NCI-H1105 treated with DMSO at 0.1 percent for 48 hours (cell line): ENCODE results near the gene FAM120B.
"Not testable (repeated sequence)": the region's sequence is repeated elsewhere in the genome, so short reads cannot be mapped to it uniquely, and the experiment has no call there.

Source experiments
- DNase-seq: peaks from one replicate; lab custom pipeline; 2025; lab: John Stamatoyannopoulos, UW

The FAM120B gene

GRCh38 chr6:170306324-170307079 is at the start of gene FAM120B:
TSS of gene FAM120B (plus strand) at chr6:170306758. CDS start at chr6:170317391, 10,633 bp downstream.
- peak; percentile 97 for DNase-seq

GRCh38 chr6:170257376-170257775 is 49.2 kb upstream of the FAM120B start:
- no peak for DNase-seq

GRCh38 chr6:170258407-170258806 is 48.2 kb upstream of the FAM120B start:
- no peak for DNase-seq

GRCh38 chr6:170259278-170259677 is 47.3 kb upstream of the FAM120B start:
- no peak for DNase-seq

GRCh38 chr6:170260686-170261085 is 45.9 kb upstream of the FAM120B start:
- no peak for DNase-seq

GRCh38 chr6:170261643-170262488 is 44.7 kb upstream of the FAM120B start:
- DNase-seq: no peak

- DNase-seq: no peak
These were observed 44.0 kb upstream of the FAM120B start for GRCh38 chr6:170262489-170263088.

GRCh38 chr6:170263410-170263809 is 43.1 kb upstream of the FAM120B start:
- DNase-seq: no peak

GRCh38 chr6:170264086-170264485 is 42.5 kb upstream of the FAM120B start:
- DNase-seq: no peak

- not testable (repeated sequence) for DNase-seq
These were observed 41.9 kb upstream of the FAM120B start for GRCh38 chr6:170264644-170265043.

GRCh38 chr6:170265655-170266054 is 40.9 kb upstream of the FAM120B start:
- DNase-seq: peak; percentile 81

- peak; percentile 44 for DNase-seq
These were observed 40.3 kb upstream of the FAM120B start for GRCh38 chr6:170266061-170266825.

GRCh38 chr6:170267688-170268087 is 38.9 kb upstream of the FAM120B start:
- no peak for DNase-seq

- DNase-seq: no peak
These were observed 38.1 kb upstream of the FAM120B start for GRCh38 chr6:170268216-170269129.

GRCh38 chr6:170269151-170269845 is 37.3 kb upstream of the FAM120B start:
- peak; percentile 83 for DNase-seq

GRCh38 chr6:170269846-170270541 is 36.6 kb upstream of the FAM120B start:
- DNase-seq: peak; percentile 51

GRCh38 chr6:170270984-170271593 is 35.5 kb upstream of the FAM120B start:
- no peak for DNase-seq

- no peak for DNase-seq
These were observed 34.7 kb upstream of the FAM120B start for GRCh38 chr6:170271771-170272314.
